Activated gamma-delta T cell treated with anti-CD3 and anti-CD28 coated beads, Interleukin-2, amount 50 U/mL, for 16 hours (primary cell): Measurements from ENCODE around the gene SGTA.

ENCODE experiments used
- DNase-seq: peaks from one replicate; pipeline ENCODE4 v3.0.0-alpha.2; 2020; ENCODE audit warnings: low read depth

Gene SGTA

GRCh38 chr19:2751438-2751830 is 31.6 kb downstream of the SGTA start:
- no peak for DNase-seq

GRCh38 chr19:2750808-2751437 is 32.1 kb downstream of the SGTA start:
- no peak for DNase-seq

GRCh38 chr19:2747349-2747748 is 35.7 kb downstream of the SGTA start:
- no peak for DNase-seq

DNA sequence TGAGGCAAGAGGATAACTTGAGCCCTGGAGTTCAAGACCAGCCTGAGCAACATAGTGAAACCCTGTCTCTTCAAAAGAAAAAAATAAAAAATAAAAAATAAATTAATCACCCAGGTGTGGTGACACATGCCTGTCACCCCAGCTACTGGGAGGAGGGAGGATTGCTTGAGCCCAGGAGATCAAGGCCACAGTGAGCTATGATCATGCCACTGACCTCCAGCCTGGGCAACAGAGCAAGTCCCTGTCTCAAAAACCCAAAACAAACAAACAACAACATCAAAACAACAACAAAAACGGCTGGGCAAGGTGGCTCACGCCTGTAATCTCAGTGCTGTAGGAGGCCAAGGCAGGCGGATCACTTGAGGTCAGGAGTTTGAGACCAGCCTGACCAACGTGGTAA is 39.0 kb downstream of the SGTA start:
- DNase-seq: no peak

DNA sequence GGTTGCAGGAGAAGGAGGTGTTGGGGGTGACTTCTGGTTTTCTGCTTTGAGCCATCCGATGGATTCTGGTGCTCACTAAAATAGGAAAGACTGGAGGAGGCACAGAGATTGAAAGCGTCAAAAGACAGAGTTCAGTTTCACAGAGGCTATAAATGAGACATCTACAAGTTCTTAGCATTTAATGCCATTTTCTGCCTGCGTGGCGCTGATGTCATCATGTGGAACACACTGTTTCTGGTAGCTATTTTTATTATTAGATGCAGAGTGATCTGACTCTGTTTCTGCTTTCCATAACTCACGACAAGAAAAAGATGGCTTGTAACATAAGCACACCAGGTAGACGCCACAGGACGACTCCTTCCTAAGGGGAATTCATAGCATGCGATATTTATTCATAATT is 40.0 kb downstream of the SGTA start:
- DNase-seq: no peak

GRCh38 chr19:2740314-2740656 is 42.8 kb downstream of the SGTA start:
- no peak for DNase-seq

DNA sequence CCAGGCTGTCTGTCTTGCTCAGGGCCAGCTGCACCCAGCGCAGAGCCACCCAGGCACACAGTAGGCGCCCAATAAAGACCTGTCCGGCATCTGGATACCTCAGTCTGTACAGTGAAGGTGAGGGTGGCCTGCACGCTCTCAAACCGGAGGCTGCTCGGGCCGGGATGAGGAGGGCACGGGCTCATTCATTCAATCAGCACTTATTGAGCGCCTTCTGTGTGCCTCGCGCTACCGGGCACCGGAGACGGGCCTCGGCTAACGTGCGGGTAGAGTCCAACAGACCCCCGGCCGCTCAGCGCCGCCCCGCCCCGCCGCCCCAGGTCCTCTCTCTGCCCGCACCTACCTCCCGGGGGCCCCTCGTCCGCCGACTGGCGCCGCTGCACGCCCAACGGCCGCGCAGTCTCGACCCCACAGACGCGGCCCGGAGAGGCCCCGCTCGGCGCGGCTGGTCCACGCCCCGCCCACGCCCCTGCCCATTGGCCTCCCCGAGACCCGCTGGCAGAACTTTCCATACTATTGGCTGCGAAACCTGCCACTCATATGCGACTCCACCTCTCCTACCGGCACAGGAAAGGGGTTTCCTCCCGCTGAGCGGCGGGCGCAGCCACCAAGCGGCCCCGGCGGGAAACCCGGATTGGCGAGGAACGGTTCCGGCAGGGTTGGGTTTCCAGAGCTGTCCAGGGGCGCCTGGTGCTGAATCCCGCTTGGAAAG is 43.3 kb downstream of the SGTA start, which contains the start of gene SLC39A3:
SLC39A3 (minus strand) TSS at position 416 of the 712 bp plus-strand sequence. CDS start 2,760 bp downstream, outside the sequence.
- peak; percentile 100 for DNase-seq

DNA sequence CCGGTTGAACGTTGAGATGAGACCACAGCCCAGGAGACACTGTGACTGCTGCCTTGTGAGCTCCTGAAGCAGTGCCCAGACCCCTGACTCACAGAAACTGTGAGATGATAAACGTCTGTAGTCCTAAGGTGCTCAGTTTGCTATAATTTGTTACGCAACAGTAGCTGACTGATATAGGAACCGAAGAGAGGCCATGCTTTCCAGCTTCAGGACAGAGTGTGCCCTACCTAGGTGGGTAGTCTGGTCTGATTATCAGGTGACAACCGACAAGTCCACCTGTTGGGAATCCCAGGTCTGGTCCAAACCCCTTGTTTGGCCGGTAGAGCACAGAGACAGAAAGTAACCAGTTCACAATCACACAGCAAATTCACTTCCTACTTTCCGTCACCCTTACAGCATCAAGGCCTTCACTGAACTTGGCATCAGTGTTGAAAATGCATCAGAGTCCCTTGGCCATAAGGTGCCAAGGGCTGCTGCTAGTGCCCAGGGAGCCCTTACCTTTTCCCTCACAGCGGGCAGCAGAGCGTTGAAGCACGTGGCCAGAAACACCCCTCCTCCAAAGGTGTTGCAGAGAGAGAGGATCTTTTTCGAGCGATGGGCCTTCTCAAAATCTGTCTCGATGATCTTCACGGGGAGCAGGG is 46.4 kb downstream of the SGTA start:
- DNase-seq: no peak

DNA sequence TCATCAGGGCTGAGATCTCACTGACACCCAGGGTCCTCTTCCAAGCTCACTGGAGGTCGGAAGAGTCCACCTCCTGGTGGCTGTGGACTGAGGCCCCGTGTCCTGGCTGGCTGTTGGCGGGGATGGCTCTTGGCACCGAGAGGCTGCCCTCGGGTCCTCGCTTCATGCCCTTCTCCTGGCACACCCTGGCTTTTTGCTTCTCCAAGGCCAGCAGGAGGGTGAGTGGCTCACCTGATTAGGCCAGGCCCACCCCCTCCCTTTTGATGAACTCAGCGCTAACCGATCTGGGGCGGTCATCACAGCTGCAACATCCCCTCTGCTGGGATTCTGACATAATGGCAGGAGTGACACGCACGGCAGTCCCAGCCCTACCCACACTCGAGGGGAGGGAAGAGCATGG is 47.7 kb downstream of the SGTA start:
- DNase-seq: no peak

DNA sequence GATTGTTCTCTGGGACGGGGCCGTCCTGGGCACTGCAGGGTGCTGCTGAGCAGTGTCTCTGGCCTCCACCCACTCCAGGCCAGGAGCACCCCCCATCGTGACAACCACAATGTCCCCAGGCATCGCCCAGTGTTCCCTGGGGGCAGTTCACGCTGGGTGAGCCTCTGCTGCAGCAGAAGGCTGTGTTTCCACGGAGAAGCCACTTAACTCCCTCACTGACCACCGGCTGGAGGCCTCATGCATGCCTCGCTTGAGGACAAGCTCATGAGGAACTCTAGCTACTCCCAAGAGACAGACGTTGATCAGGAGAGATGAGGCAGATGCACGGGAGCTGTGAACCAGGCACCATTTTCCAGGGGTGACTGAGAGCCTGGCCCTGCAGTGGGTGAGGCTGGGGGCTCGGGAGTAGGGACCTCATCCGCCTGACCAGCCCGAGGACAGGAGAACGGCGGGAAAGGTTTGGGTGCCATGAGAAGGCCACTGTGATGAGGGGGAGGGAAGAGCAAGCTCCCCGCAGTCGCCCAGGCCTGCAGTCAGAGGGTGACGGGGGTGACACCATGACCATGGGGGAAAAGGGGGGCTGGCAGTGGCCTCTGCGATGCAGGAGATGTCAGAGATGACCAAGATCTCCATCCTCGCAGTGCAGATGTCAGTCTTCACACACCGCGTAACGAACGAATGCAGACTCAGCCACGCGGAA is 48.3 kb downstream of the SGTA start:
- no peak for DNase-seq

DNA sequence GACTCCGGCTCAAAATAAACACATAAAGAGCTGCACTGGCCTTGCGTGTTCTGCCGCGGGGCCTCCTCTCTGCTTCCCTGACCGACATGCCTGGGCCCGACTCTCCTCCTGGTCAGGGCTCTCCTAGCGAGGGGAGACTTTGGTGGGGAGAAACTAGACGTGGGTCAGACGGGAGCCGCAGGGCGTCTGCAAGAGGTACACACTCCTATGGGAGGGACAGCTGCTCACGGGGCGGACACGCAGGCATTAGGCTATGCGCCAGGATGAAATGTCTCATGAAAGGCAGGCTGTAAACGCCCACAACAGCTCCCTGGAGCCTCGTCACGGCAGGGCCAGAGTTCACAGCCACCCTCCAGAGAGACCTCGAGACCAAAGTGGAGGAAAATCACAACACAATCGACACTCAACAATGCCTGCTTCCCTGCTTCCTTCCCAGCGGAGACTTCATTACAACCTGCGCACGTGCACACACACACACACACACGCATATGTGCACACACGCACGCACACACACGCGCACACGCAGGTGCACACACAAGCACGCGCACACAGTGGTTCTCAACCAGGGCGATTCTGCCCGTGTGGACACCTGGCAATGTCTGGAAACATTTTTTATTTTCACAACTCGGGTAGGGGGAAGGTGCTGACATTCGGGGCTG is 49.0 kb downstream of the SGTA start:
- DNase-seq: no peak

DNA sequence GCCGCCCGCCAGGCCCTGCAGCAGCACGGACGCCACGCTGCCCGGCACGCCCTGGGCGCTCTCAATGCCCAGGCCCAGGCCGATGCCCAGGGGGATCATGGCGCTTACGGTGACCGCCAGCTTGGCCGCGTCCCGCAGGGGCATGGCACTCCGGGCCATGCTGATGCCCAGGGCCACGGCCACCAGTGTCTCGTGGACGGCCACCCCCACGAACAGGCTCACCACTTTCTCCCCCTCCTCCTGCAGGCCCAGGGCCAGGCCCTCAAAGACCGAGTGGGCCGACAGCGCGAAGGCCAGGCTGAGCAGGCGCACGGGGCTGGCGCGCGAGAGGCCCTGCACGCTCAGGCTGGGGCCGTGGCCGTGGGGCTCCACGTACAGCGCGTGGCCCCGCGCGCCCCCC is 50.2 kb downstream of the SGTA start:
- no peak for DNase-seq

- no peak for DNase-seq
Observed at GRCh38 chr19:2732157-2732725, 50.8 kb downstream of the SGTA start.

DNA sequence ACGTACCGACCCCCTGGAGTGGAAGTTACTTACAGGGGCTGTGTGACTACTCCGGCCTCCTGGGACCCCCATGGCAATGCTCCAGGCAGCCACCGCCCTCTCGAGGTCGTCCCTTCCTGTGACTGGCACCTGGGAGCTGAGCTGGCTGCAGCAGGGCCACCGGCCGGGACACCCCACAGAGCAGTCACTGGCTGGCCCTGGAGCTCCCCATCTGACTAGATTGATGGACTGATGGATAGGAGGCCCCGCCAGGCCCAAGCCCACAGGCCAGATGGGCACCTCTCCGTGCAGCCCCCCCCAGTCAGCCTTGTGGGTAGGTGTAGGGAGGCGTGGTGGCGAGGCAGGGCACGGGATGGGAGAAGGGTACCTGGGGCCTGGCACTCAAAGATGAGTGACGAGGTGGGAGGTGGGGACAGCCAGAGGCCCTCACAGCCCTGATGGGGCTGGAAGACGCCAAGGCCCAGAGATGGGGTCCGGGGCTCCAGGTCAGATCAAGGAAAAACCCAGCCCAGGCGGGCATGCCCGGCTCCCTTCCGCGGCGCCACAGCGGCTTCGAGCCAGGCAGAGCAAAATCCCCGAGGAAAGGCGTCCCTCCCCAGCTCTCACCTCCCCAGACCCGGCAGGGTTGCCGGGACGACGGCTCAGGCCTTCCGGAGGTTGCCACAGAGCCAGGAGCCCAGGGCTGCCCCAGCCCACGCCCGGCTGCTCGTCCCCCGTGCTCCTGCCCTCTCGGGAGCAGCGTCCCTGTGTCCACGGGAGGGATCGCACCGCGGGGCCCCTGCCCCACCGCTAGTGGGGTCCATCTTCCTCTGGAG is 51.7 kb downstream of the SGTA start:
- DNase-seq: no peak

DNA sequence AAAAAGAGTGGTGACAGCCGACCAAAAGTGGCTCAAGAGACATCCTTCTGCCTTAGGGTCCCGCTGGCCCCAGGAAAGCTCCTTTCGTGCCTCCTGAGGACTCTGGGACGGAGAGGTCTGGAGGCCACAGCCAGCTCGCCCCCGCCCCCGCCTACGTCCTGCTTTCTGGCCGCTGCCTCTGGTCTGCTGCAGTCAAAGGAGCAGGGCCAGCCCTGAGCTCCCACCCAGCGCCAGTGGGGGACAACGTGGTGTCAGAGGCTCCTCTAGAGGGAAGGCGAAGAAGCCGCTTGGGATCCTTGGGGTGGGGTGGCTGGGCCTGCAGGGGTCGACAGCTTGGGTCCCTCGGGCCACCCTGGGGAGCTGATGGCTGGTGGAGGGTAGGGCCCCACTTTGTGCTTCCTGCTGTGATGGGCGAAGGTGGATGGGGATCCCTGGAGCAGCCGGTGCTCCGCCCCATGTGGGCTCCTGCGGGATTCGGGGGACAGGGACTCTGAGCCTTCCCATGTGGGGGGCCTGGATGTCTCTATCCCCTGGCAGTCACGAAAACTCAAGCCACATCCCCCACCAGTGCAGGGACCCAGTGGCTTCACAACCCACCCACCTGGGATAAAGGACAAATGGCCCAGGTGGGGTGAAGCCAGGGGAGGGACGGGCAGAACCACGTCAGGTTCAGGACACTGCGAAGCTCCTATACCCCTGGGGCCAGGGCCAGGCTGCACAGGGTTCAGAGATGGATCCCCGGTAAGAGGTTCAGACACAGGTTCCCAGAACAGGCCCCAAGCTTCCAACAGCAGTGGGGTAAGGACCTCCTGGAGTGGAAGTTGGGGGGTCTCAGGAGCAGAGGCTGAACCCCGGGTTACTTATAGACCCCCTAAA is 52.9 kb downstream of the SGTA start:
- no peak for DNase-seq

DNA sequence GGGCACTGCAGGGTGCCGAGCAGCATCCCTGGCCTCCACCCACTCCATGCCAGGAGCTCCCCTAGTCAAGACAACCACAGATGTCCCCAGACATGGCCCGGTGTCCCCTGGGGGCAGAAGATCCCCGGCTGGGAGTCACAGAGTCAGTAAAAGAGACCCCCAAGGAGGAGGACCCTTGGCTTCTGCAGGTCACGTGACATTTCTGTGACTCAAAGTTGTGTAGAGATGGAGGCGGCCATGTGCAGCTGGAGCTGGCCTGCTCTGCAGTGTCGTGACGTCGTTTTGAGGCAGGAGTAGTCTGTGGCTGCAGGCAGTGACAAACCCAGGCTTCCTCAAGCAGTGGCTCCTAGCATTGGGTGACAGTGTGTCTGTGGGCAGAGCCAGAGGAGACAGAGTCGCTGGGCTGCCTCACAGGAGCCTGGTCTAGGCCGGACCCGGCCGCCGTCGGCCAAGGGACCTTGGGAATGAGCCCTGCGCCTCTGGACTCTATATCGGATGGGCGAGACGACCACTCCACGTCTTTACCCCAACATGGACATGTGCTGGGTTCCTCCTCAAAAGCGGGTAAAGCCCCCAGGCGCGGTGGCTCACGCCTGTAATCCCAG is 54.2 kb downstream of the SGTA start:
- DNase-seq: no peak

GRCh38 chr19:2727640-2727944 is 55.5 kb downstream of the SGTA start:
- DNase-seq: no peak

GRCh38 chr19:2726904-2727639 is 56.0 kb downstream of the SGTA start:
- DNase-seq: no peak

DNA sequence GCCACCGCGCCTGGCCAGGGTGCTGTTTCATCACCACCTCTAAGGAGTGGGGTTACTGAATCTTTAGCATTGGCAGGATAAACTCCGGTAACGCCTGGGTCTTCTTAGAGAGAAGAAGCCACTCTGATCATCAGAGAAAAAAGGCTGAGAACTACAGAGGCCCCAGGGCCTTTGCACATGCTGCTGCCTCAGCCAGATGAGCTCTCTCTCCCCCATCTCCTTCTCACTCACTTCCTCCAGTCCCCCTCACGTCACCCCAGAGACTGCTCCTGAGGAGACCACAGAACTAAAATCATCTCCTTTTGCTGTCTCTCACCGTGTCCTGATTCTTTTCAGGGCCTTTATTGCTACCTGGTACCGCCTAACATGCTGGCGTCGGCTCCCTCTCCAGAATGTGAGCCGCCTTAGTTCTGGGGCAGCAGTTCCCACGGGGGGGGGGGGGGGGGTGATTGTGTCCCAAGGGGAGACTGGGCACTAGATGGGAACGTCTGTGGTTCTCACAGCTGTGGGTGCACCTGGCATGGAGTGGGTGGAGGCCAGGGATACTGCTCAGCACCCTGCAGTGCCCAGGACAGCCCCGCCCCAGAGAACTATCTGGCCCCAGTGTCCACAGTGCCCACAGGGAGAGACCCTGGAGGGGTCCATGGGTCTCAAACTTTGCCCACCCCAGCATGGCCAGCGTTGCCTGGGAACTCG is 56.8 kb downstream of the SGTA start:
- DNase-seq: no peak
